Adrenal gland (tissue), 12 donors: Measurements from ENCODE around the gene CKS2. TPM values are rescaled to one million over a fixed set of nuclear protein-coding genes. Genes with fewer than 3 reads are reported as not detected.

ENCODE experiments used
- DNase-seq, 7 donors: peaks; one replicate each; pipeline ENCODE4 v3.0.0-alpha.2; 2019 to 2020
- H3K27ac ChIP-seq, 5 donors: fragments of 200-600 bp; sonication (generic) in 4 of 5; 1 replicate in 3 of 5; 2 replicates in 2 of 5; pipeline versions ENCODE4 v1.5.1 to v1.8.0; 2016 to 2020; ENCODE audit warnings: mild to moderate bottlenecking in 1 of 5
- H3K27me3 ChIP-seq: fragments of 200-600 bp; 2 replicates; pipeline ENCODE4 v1.8.0; 2021
- H3K36me3 ChIP-seq, 2 donors: fragments of 200-600 bp; replicated peaks in 1 of 2; 1 replicate in 1 of 2; 2 replicates in 1 of 2; pipeline versions ENCODE4 v1.5.1 to v1.8.0; 2018 to 2022
- H3K4me1 ChIP-seq, 2 donors: fragments of 200-600 bp; replicated peaks in 1 of 2; 1 replicate in 1 of 2; 2 replicates in 1 of 2; pipeline versions ENCODE4 v1.5.1 to v1.8.0; 2018 to 2021
- H3K4me3 ChIP-seq, 4 donors: fragments of 200-600 bp; sonication (generic) in 3 of 4; one replicate each; pipeline ENCODE4 v1.5.1; 2016 to 2018
- H3K9me3 ChIP-seq, 3 donors: fragments of 200-600 bp; sonication (generic) in 1 of 3; replicated peaks in 1 of 3; 1 replicate in 2 of 3; 2 replicates in 1 of 3; pipeline versions ENCODE4 v1.5.1 to v1.8.0; 2016 to 2021
- CTCF ChIP-seq, 6 experiments: fragments of 450-650 bp in 4 of 6; fragments of 200-600 bp in 2 of 6; sonication (generic) in 1 of 6; IDR thresholded peaks; 1 replicate in 5 of 6; 2 replicates in 1 of 6; pipeline versions ENCODE4 v1.5.1 to v1.8.0; 2016 to 2021; ENCODE audit warnings: antibody characterized with exemption in 6 of 6, mild to moderate bottlenecking in 2 of 6, moderate library complexity in 1 of 6
- POLR2A ChIP-seq, 2 donors: fragments of 450-650 bp; IDR thresholded peaks; one replicate each; pipeline ENCODE4 v1.6.1; 2017; ENCODE audit warnings: antibody characterized with exemption in 2 of 2, mild to moderate bottlenecking in 2 of 2, moderate library complexity in 1 of 2
- WGBS, 4 donors: extraction: QIAGEN DNeasy Blood & Tissue Kit in 2 of 4; methylation state at CpG; one replicate each; pipeline versions ENCODE4 v1.1.5 to v1.1.7; 2013 to 2017; 5-methylcytosine and 5-hydroxymethylcytosine counted together
- intact Hi-C, 2 donors: fragments of 100-400 bp; cut with DNase I; formaldehyde crosslinking; loops; one replicate each; pipeline versions ENCODE4 v1.14.1 to v1.15.0; 2022 to 2023
- polyA plus RNA-seq, 3 donors: library from polyadenylated mRNA; stranded (reverse); fragments of 200-250 nt in 2 of 3; fragments of 350-450 nt in 1 of 3; fragmentation: Illumina TruSeq in 1 of 3; extraction: RNeasy Lipid Tissue Mini Kit (QIAGEN cat#74804) in 1 of 3; gene quantifications; one replicate each; pipeline ENCODE4 v1.2.3, GENCODE V29; 2013 to 2014
- total RNA-seq, 9 donors: library from RNA; depleted of rRNA in 4 of 9; stranded (reverse); fragments of >200 nt in 4 of 9; fragments of 120-200 nt in 1 of 9; fragmentation: NEBNext Ultra II Directional in 1 of 9; extraction: Animal tissue kit (Norgen Biotek cat#: 25700) in 1 of 9; gene quantifications; one replicate each; pipeline versions ENCODE4 v1.1.0 to v1.2.4, GENCODE V29; 2013 to 2023
- donor health status: healthy with polysubstance abuse.
- donor health status: Bipolar disorder and iron deficiency.
- donor health status: DM: yes; HTN: yes; CAD: no.
- donor health status: DM: no; HTN: no; CAD: no.
- donor health status: DM: no; HTN: no; CAD: no.
- donor health status: DM: yes; HTN: yes; CAD: no.

CKS2 gene
- total and polyA plus RNA-seq, 12 donors = 18.3 to 175 (median 49.7) TPM

- TF ChIP-seq POLR2A (IDR thresholded peaks at IDR 0.05) (no peak), CTCF (IDR thresholded peaks at IDR 0.05) (no peak)
- H3K27me3 ChIP-seq = no peaks in the 10 kb centered on the region
- intact Hi-C loops = no loop called here
- DNase-seq = no peak
- H3K27ac ChIP-seq = no peak overlapping the region
- 78 to 89% (median 83%) methylated on average over 1 of the region's 1 CpG for WGBS, 4 donors
- no peaks in the 10 kb centered on the region for H3K9me3 ChIP-seq
- peaks cover 0 to 5% of the 10 kb centered on the region in 2 donors for H3K36me3 ChIP-seq
- H3K4me1 ChIP-seq = peaks cover 14 to 37% of the 10 kb centered on the region in 2 donors
- H3K4me3 ChIP-seq = no peak overlapping the region
Measured at GRCh38 chr9:89313842-89314241, 2.8 kb downstream of the CKS2 start.

GRCh38 chr9:89314955-89315354 lies 4.0 kb downstream of the CKS2 start:
- Histone ChIP-seq H3K27ac (no peak overlapping the region), H3K36me3 (peaks cover 0 to 5% of the 10 kb centered on the region in 2 donors), H3K27me3 (no peaks in the 10 kb centered on the region), H3K4me3 (no peak overlapping the region), H3K4me1 (peaks cover 22 to 40% of the 10 kb centered on the region in 2 donors), H3K9me3 (no peaks in the 10 kb centered on the region)
- TF ChIP-seq CTCF (IDR thresholded peaks at IDR 0.05) (no peak), POLR2A (IDR thresholded peaks at IDR 0.05) (no peak)
- DNase-seq = no peak
- intact Hi-C loops = no loop called here
- 95 to 100% (median 97%) methylated on average over 1 of the region's 1 CpG for WGBS, 4 donors

GRCh38 chr9:89315482-89315881 lies 4.5 kb downstream of the CKS2 start:
- H3K4me1 ChIP-seq = peaks cover 26 to 45% of the 10 kb centered on the region in 2 donors
- no peak for DNase-seq
- TF ChIP-seq POLR2A (IDR thresholded peaks at IDR 0.05) = no peak
- TF ChIP-seq CTCF (IDR thresholded peaks at IDR 0.05) = no peak
- intact Hi-C loops = no loop called here
- no peak overlapping the region for H3K27ac ChIP-seq
- no peaks in the 10 kb centered on the region for H3K9me3 ChIP-seq
- H3K36me3 ChIP-seq = peaks cover 0 to 5% of the 10 kb centered on the region in 2 donors
- H3K4me3 ChIP-seq = no peak overlapping the region
- no peaks in the 10 kb centered on the region for H3K27me3 ChIP-seq

- Histone ChIP-seq H3K9me3 (no peaks in the 10 kb centered on the region), H3K4me3 (no peak overlapping the region), H3K27me3 (no peaks in the 10 kb centered on the region), H3K36me3 (peaks cover 0 to 5% of the 10 kb centered on the region in 2 donors), H3K27ac (peak overlapping the region in 4 of 5 donors; percentile 3 to 100 (median 92)), H3K4me1 (peaks cover 26 to 42% of the 10 kb centered on the region in 2 donors)
- 79 to 87% (median 82%) methylated on average over 4 of the region's 4 CpGs for WGBS, 4 donors
- peak in 1 of 7 donors; percentile 8 for DNase-seq
- TF ChIP-seq CTCF (IDR thresholded peaks at IDR 0.05) (no peak), POLR2A (IDR thresholded peaks at IDR 0.05) (no peak)
- intact Hi-C loops = no loop called here
Measured at GRCh38 chr9:89317282-89317681, 6.3 kb downstream of the CKS2 start.
